NCI-H1417 treated with DMSO at 0.1 percent for 48 hours (cell line): ENCODE measurements around the gene INTU.
A peak's percentile ranks its signal among the peaks of the same experiment; 100 is the strongest.
"Not testable (repeated sequence)": the region's sequence is repeated elsewhere in the genome, so short reads cannot be mapped to it uniquely, and the experiment has no call there.

Source experiments
- DNase-seq: peaks from one replicate; lab custom pipeline; 2025; lab: John Stamatoyannopoulos, UW

Gene INTU

GRCh38 chr4:127632420-127633403 lies at the start of gene INTU:
INTU (plus strand) TSS chr4:127632957; CDS start chr4:127633035, 78 bp downstream.
- peak; percentile 69 for DNase-seq

- DNase-seq, result not testable (repeated sequence)
Measured at GRCh38 chr4:127586496-127586895, 46.3 kb upstream of the INTU start.

DNA sequence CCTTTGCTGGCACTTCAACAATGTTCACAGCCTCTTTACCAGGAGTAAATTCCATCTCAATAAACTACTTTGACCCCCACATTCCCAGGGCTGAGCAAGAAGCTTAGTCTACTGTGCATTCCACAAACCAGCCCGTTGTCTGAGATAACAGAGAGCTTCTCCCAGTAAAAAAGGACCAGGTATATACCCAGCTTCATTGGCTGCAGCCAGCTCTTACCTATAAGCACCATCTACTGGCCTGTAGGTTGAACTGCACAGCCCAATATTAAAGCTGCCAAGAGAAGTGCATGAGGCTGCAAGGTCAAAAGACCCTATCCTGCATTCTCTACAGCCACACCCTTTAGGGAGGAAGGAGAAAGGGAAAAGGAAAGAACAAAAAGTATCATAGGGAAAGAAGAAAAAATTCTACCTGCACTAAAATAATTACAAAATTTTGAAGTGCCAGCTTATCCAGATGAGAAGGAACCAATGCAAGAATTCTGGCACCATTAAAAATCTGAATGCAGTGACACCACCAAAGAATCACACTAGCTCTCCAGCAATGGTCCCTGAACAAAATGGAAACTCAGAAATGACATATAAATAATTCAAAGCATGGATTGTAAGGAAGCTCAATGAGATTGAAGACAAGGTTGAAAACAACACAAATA lies 45.7 kb upstream of the INTU start:
- DNase-seq, result no peak

DNA sequence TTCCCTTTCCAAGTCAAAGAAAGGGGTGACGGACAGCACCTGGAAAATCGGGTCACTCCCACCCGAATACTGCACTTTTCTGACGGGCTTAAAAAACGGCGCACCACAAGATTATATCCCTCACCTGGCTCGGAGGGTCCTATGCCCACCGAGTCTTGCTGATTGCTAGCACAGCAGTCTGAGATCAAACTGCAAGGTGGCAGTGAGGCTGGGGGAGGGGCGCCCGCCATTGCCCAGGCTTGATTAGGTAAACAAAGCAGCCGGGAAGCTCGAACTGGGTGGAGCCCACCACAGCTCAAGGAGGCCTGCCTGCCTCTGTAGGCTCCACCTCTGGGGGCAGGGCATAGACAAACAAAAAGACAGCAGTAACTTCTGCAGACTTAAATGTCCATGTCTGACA lies 43.6 kb upstream of the INTU start:
- not testable (repeated sequence) for DNase-seq

- no peak for DNase-seq
Measured at GRCh38 chr4:127598656-127599055, 34.1 kb upstream of the INTU start.

- no peak for DNase-seq
Measured at GRCh38 chr4:127601029-127601428, 31.7 kb upstream of the INTU start.

GRCh38 chr4:127604949-127605709 lies 27.6 kb upstream of the INTU start:
- DNase-seq, result no peak

DNA sequence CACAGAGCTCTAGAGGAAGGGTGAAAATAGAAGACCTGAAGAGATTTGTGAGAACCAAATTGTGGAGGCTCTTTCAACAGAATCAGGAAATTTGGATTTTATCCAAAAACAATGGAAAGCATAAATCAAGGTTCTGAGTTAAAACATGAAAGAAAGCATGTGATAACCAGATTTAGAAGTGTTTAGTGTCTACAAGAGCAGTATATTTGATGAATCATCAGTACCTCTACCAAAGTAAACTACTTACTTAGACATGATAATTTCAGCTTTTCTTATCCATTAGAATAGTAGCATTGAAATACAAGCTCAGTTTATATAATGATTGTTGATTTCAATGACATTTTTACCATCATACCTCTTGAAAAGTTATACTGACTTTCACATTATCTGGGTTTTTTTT lies 25.9 kb upstream of the INTU start:
- no peak for DNase-seq

GRCh38 chr4:127609484-127609883 lies 23.3 kb upstream of the INTU start:
- no peak for DNase-seq

DNA sequence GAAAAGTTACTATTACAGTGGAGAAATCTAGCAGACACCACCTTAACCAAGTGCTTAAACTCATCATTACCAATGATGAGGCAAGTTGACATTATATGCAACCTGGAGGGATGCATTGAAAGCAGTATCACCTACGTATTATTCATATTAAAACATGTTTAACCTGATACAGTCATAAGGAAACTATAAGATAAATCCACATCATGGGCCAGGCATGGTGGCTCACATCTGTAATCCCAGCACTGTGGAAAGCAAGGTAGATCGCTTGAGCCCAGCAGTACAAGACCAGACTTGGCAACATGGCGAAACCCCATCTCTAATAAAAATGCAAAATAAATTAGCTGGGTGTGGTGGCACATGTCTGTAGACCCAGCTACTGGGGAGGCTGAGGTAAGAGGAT lies 22.3 kb upstream of the INTU start:
- DNase-seq, result no peak

GRCh38 chr4:127616898-127617297 lies 15.9 kb upstream of the INTU start:
- DNase-seq, result no peak

- DNase-seq, result no peak
Measured at GRCh38 chr4:127618427-127618826, 14.3 kb upstream of the INTU start.

DNA sequence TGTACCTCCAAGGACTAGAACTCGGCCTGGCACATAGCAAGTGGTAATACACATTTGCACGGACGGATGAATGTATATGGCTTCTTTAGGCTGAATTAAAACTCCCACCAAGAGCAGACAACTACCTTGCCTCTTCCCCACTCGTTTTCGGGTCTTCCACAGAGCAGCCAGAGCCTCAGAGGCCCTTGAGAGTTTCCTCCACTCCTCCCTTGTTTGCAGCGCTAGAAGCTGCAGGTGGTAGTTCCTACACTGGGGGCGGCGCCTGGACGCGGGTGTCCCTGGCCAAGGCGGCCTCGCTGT lies 10.2 kb upstream of the INTU start:
- DNase-seq, result no peak

DNA sequence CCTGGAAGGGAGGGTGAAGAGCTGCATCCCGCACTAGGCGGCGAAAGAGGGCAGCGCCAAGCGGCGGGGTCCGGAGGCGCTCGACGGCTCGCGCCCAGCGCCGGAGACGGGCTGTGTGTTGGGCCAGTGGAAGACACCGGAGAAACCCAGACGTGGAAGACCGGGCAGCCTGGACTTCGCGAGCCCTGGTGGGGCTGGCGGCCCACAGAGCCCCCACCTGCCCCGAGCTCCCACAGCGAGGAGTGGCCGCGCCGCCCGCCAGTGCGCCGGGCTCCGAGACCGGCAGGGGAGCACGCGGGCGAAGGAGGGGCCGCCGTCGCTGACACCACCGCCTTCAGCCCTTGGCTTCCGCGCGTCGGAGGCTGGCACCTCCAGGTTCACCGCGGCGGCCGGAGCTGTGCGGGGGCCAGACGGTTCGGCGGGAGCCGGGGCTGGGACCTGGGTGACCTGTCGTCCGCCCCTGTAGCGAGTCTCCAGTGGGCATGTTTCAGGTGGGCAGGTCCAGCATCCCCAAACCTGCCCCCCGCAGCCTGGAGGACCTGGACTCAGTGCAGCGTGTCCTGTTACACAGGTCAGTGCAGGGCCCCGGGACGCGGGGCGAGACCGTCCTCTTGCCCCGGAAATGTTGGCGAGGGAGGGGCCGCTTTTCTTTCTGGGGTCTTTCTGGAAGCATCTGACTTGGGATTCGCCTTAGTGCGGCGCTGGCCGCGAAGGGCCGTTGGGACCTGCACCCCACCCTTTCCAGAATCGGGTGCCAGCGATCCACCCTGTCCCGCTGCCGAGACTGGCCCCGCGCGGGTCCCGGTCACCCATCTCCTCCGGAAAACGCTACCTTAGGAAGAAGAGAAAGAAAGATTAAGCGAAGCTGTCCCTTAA lies 9.6 kb upstream of the INTU start:
- DNase-seq, result no peak

- no peak for DNase-seq
Measured at GRCh38 chr4:127623797-127624083, 9.0 kb upstream of the INTU start.

DNA sequence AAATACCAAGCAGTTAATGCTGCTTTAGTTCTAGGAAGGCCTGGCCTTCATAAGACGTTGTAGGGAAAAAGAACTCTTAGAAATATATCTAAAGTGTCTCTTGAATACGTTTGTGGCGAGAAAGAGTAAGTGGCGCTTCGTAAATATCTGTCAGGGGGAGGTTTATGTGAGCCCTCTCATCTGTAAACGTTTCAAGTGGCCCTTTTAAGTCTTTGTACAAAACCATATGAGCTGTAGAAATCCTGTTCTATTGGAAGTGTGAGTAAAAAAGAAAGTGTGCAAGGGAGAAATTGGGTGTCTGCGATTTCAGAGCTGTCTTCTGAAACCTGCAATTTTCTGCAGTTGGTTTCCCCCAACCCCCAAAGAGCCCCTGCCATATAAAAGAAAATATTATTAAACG lies 8.6 kb upstream of the INTU start:
- no peak for DNase-seq

GRCh38 chr4:127629371-127629770 lies 3.4 kb upstream of the INTU start:
- no peak for DNase-seq

GRCh38 chr4:127630152-127630551 lies 2.6 kb upstream of the INTU start:
- no peak for DNase-seq

DNA sequence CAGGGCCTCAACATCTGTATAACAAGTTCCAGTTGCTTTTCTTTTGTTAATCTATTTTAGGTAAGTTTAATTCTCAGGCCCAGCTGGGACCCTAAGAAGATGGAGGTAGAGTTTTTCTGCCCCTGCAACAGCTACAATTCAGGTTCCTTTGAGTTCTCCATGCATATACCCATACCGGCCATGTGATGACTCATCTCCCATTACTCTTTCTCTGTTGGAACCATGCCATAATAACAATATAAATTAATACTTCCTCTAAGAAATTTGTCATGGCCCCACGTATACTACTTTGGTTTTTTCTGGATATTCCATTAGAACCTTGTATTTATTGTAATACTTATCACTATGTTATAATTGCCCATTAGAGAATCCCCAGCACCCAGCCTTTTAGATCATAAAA lies 1.3 kb upstream of the INTU start:
- no peak for DNase-seq

GRCh38 chr4:127634181-127634580 lies 1.4 kb downstream of the INTU start:
- DNase-seq, result no peak

- no peak for DNase-seq
Measured at GRCh38 chr4:127641524-127641923, 8.8 kb downstream of the INTU start.

- no peak for DNase-seq
Measured at GRCh38 chr4:127642169-127642568, 9.4 kb downstream of the INTU start.
